ENCODE measurements around the gene OSBP2. TPM values are rescaled to one million over a fixed set of nuclear protein-coding genes. Genes with fewer than 3 reads are reported as not detected.
"Not testable (repeated sequence)": the region's sequence is repeated elsewhere in the genome, so short reads cannot be mapped to it uniquely, and the experiment has no call there.

Gene OSBP2
- polyA plus RNA-seq, 5 donors: 13.6 to 19.5 (median 17.0) TPM

DNA sequence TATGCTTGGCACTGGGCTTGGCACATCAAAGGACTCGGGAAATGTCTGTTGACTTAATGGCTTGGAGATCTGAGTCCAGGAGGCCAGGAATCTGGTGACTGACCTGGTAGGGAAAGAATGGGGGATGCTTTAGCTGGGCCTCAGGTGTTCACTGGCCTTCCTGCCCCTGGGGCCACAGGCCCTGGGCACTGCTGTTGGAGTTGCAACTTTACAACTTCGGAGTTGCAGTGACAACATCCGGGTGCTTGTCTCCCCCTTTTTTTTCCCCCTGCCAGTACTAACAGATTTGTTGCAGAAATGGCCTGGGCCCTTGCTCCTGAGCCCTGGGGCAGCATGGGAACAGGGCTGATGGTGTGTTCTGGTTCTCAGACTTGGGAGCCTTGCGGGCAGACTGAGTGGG, 23.8 kb downstream of the OSBP2 start:
- DNase-seq: no peak

GRCh38 chr22:30718938-30719337, 24.3 kb downstream of the OSBP2 start:
- DNase-seq: no peak

DNA sequence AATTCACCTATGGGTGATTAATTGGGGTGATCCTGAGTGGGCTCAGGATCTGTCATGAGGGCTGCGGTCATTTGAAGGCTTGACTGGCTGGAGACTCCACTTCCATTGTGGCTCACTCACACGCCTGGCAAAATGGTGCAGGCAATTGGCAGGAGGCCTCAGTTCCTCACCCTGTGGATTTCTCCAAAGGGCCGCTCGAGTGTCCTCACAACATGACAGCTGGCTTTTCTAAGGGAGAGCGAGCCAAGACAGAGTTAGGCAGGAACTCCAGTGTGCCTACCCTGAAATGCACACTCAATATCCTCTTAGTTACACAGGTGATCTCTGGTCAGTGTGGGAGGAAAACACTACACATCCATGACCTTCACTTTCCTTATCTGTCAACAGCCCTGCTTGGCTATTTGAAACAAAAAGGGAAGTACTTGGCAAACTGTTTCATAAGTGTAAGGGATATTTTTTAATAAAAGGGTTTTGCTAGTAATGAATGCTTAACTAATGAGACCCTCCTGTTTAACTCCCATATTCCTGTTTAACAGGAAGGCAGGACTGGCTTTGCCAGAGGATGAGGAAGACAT, 25.7 kb downstream of the OSBP2 start:
- DNase-seq: no peak

- DNase-seq: no peak
These were observed 27.1 kb downstream of the OSBP2 start for GRCh38 chr22:30721741-30722140.

DNA sequence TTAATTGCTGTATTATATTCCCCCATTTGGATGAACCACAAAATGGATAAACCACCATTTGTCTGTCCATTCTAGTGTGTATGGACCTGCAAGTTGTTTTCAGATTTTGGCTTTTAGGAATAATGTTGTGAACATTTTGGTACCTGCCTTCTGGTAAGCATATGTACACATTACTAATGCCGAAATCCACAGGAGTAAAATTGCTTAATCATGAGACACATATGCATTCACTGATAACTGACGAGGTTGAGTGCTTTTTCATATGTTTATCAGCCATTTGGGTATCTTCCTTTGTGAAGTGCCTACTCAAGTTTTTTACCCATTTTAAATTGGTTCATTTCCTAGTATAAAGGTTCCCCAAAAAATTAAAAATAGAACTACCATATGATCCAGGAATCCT, 34.2 kb downstream of the OSBP2 start:
- no peak for DNase-seq

- DNase-seq: no peak
These were observed 37.0 kb downstream of the OSBP2 start for GRCh38 chr22:30731658-30732057.

DNA sequence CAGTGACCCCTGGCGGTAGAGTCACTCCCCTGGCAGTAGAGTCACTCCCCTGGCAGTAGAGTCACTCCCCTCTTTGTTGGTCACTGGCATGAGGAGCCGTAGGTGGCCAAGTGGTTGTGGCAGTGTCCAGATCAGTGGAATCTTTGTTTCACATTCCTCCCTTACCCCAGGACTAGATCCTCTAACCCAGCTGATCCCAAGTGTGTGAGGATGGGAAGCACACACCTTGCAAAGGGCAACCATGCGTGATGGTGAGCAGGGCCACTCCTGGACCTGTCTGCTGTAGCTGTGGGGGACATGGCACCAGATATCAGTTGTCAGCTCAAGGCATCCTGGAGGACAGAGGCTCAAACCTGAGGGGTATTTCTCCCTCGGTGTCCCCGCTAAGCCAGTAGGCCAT, 37.8 kb downstream of the OSBP2 start:
- no peak for DNase-seq

DNA sequence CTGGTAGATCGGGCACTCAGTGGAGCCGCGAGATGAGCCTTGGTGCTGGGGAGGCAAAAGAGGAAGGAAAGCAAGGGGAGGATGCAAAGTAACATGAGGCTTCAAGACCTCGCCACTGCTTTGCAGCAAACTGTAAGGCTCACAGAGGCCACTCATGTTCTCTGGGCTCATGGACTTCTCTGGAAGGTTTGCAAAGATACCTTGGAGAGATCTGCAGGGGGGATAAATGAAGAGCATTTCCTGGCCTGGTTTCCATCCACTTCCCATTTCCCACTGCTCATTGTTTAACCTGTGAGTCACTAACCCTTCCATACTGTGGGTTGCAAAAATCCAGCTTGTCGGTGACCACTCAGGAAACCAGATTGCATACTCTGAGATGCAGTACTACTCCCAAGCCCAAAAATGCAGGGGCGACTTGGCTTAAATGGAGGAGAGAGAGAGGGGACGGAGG, 38.5 kb downstream of the OSBP2 start:
- no peak for DNase-seq

- DNase-seq: not testable (repeated sequence)
These were observed 45.3 kb downstream of the OSBP2 start for GRCh38 chr22:30740007-30740406.

- not testable (repeated sequence) for DNase-seq
These were observed 45.8 kb downstream of the OSBP2 start for GRCh38 chr22:30740511-30740910.

DNA sequence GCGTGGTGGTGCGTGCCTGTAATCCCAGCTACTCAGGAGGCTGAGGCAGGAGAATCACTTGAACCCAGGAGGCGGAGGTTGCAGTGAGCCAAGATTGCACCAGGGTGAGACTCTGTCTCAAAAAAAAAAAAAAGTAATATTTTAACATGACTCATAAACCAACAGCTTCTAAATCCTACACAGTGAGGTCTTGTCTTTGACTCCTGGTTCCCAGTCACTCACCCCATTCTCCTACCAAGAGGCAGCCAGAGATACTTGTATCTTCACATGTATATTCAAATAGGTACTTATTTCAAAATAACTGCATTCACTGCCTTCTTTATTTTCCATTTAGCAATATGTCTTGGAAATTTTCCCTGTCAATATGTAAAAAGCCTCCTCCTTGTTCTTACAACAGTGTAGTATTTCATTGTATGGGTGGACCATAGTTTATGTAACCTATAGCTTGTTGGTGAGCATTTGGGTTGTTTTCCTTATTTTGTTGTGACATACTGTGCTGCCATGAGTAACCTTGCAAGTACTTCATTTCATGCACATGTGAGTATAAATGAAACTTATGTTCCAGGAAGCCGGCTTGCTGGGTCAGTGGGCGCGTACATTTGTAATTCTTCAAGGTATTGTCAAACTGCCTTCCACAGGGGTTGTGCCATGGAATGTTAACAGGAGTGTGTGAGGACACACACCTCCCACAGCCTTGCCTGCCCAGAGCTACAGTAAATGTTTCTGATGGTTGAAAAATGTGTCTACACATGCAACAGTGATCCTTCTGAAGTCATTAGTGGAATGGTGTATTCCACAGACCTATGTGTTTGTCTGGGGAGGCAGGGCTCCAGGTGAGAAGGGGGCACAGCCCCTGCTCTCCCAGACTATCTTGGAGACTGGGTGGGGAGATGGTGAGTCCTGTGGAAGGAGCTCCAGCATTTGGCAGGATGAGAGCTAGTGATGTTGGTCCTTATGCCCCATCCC, 47.9 kb downstream of the OSBP2 start:
- DNase-seq: no peak

DNA sequence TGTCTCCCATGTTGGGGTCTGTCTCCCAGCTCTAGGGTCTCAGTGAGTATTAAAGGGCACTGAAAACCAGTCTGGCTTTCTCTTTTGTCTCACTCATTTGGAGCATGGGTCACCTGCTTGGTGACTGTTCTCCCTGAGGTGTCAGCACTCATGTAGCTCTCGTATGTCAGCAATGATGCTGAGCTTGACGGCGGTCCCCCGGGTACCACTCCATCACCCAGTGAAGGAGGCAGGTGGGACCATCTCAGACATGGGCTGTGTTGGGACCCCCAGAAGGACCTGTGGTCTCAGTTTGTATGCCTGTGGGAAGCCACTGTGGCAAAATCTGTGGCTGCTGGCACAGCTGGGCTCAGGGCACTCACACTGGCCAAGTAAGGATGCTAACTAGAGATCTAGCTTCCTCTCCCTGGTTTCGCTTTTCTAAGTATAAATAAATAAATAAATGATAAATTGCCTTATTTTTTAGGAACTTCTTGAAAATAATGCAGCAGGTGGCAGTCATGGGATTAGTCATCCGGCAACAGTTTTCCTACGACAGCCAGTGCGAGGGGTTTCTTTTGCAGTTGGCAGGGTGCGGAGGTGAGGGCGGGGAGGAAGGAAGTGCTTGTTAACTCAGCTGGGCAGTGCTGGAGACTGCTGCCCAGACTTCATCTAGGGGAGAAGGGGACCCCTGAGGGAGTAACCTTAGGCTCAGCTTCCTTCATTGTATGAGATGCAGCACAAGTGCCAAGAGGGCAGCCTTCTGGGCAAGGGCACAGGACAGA, 48.8 kb downstream of the OSBP2 start:
- no peak for DNase-seq

GRCh38 chr22:30744224-30744623, 49.5 kb downstream of the OSBP2 start:
- no peak for DNase-seq

GRCh38 chr22:30747493-30747892, 52.8 kb downstream of the OSBP2 start:
- no peak for DNase-seq

DNA sequence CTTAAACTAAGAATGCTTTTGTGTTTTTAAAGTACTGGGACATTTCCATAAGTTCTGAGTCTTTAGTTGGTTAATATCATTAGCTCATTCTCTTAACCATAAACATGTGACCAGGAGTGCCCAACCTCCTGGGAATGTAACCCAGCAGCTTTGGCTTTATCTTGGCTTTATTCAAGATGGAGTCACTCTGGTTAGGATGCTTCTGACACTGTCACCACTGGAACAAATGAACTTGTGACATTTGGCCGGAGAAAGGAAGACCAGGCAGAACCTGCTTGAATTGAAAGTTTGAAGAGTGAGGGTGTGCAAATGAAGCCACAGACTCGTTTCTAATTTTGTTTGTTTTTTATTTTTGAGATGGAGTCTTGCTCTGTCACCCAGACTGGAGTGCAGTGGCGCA, 54.6 kb downstream of the OSBP2 start:
- no peak for DNase-seq

DNA sequence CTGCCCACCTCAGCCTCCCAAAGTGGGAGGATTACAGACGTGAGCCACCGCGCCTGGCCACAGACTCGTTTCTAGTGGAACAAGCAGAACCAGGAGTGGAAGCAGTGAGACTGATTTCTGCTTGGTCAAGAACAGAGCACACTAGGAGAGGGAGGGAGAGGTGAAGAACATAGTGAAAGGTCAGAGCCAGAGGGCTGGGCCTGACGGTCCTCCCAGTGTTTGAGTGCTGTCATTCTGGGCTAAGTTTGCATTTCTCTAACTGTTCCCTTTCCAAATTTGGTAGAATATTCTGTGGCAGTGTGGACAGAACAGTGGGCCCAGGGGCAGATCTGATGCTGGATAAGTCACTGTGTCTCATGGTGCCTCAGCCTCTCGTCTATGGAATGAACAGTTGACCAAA, 55.2 kb downstream of the OSBP2 start:
- DNase-seq: no peak

DNA sequence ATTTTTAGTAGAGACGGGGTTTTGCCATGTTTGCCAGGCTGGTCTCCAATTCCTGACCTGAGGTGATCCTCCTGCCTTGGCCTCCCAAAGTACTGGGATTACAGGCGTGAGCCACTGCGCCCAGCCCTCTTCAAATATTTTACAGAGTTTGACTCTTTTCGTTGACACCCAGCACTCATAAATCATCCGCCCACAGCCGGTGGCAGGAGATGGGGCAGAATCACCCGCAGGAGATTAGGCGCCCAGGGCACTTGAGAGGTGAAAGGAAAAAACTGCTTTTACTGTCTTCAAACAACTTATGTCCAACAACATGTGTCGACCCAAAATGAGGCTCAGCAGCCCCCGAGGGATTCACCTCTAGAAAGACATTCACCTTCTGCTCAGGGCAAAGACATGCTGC, 56.9 kb downstream of the OSBP2 start:
- DNase-seq: no peak

DNA sequence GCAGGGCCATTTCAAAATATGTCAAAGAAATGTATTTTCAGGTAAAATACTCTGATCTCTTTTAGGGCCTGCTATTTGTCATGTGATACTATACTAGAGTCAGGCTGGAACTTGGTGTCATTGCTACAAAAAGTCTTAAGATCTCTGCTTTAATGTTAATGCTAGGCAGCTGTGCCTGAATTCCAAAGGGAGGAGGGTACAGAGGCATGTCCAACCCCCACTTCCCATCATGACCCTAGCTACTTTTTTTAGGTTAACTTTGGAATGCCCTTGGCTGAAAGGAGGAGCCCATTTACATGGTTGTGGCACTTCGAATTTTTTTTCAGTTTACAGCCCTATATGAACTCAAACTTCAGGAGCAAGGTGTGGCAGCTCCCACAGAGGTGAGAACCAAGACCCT, 58.1 kb downstream of the OSBP2 start:
- no peak for DNase-seq

DNA sequence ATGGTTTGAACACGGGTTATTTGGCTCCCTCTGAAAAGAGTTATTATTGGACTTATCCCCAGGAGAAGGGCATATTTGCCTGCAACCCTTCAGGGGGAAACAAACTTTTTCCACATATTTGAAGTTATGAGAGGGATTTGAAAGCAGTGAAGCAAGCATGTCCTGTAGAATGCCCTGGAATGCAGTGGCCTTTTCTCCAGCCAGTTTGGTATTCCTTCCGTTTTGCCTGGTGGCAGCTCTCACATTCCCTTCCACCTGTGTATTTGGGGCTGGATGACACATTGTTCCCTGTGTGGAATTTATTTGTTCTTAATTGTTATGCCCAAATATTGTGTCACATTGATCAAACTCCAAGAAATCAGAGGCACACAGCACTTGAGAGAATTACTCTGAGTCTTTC, 59.0 kb downstream of the OSBP2 start:
- no peak for DNase-seq

GRCh38 chr22:30754521-30754920, 59.8 kb downstream of the OSBP2 start:
- no peak for DNase-seq

- DNase-seq: peak; percentile 29 to 54
These were observed 60.5 kb downstream of the OSBP2 start for GRCh38 chr22:30754971-30755758.

DNA sequence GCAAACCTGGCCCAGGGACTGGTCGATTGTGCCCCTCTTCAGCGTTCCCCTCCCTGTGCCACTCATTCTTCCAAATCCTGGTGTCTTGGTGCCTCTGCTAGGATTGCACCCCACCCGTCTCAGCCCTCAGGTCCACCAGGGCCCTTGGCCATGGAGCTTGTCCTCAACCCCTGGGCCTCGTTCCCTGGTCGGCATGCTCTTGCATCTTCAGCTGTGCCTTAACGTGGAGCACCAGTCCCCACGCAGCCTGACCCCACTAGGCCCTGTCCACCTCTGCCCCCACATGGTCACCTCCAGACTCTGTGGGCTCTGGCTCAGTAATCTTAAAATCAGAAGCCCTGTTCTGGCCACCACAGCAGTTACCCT, 61.1 kb downstream of the OSBP2 start:
- DNase-seq: no peak
